CD8-positive, alpha-beta memory T cell (primary cell): ENCODE measurements around the gene HTR2A. TPM values are rescaled to one million over a fixed set of nuclear protein-coding genes. Genes with fewer than 3 reads are reported as not detected.
A peak's percentile ranks its signal among the peaks of the same experiment; 100 is the strongest.

Experiments used
- CTCF ChIA-PET: fragments of 350-600 bp; sonication (Branson Sonifier 250); formaldehyde crosslinking; loops from one replicate; lab custom pipeline; 2021; ENCODE audit warnings: antibody characterized with exemption; lab: Charles Lee
- POLR2A ChIA-PET: fragments of 350-600 bp; sonication (Branson Sonifier 250); formaldehyde crosslinking; loops from one replicate; lab custom pipeline; 2021; ENCODE audit warnings: antibody characterized with exemption; lab: Charles Lee
- DNase-seq, 5 donors: peaks; one replicate each; pipeline versions ENCODE4 v3.0.0 to v3.0.0-alpha.2; 2020 to 2022; ENCODE audit warnings: mixed read lengths in 1 of 5
- H3K27ac ChIP-seq: one replicate; pipeline ENCODE4 v1.7.0; 2013; ENCODE audit warnings: low read depth, mild to moderate bottlenecking, low read length, moderate library complexity
- H3K27me3 ChIP-seq: 2 replicates; pipeline ENCODE4 v1.7.0; 2013; ENCODE audit warnings: low read length, mild to moderate bottlenecking; ENCODE audit not compliant: insufficient read depth, poor library complexity, severe bottlenecking
- H3K36me3 ChIP-seq: 2 replicates; pipeline ENCODE4 v1.7.0; 2013; ENCODE audit warnings: mild to moderate bottlenecking, low read length, moderate library complexity; ENCODE audit not compliant: insufficient read depth
- H3K4me1 ChIP-seq: 2 replicates; pipeline ENCODE4 v1.7.0; 2013; ENCODE audit warnings: mild to moderate bottlenecking, low read length, moderate library complexity; ENCODE audit not compliant: insufficient read depth
- H3K4me3 ChIP-seq: 2 replicates; pipeline ENCODE4 v1.7.0; 2013; ENCODE audit warnings: mild to moderate bottlenecking, low read length
- H3K9me3 ChIP-seq: 2 replicates; pipeline ENCODE4 v1.7.0; 2013; ENCODE audit warnings: mild to moderate bottlenecking, low read length
- H3K27ac Mint-ChIP-seq, 8 donors: one replicate each; pipeline ENCODE4 v1.8.0; 2020 to 2021; ENCODE audit warnings: mixed read lengths in 8 of 8, mild to moderate bottlenecking in 6 of 8, inconsistent platforms in 3 of 8, moderate library complexity in 3 of 8
- H3K27me3 Mint-ChIP-seq, 2 donors: one replicate each; pipeline ENCODE4 v1.8.0; 2020 to 2021; ENCODE audit warnings: mixed read lengths in 2 of 2, mild to moderate bottlenecking in 1 of 2, moderate library complexity in 1 of 2
- H3K36me3 Mint-ChIP-seq, 3 donors: one replicate each; pipeline ENCODE4 v1.8.0; 2020 to 2021; ENCODE audit warnings: mixed read lengths in 3 of 3, inconsistent platforms in 1 of 3, mild to moderate bottlenecking in 1 of 3
- H3K4me1 Mint-ChIP-seq, 3 donors: one replicate each; pipeline ENCODE4 v1.8.0; 2020 to 2021; ENCODE audit warnings: mixed read lengths in 3 of 3, inconsistent platforms in 1 of 3, mild to moderate bottlenecking in 1 of 3
- H3K4me3 Mint-ChIP-seq, 7 donors: one replicate each; pipeline ENCODE4 v1.8.0; 2020 to 2021; ENCODE audit warnings: mixed read lengths in 7 of 7, mild to moderate bottlenecking in 6 of 7, moderate library complexity in 4 of 7, inconsistent platforms in 2 of 7
- H3K9me3 Mint-ChIP-seq, 5 donors: one replicate each; pipeline ENCODE4 v1.8.0; 2020 to 2022; ENCODE audit warnings: mixed read lengths in 5 of 5, mild to moderate bottlenecking in 3 of 5, moderate library complexity in 2 of 5, inconsistent platforms in 1 of 5
- polyA plus RNA-seq: library from polyadenylated mRNA; unstranded; fragments of 300-500 nt; fragmentation: Illumina TruSeq; gene quantifications from one replicate; pipeline ENCODE4 v1.2.3, GENCODE V29; 2021
- total RNA-seq, 2 experiments: library from RNA; stranded (reverse); gene quantifications; one replicate each; pipeline ENCODE4 v1.2.3, GENCODE V29; 2021

The HTR2A gene
- total and polyA plus RNA-seq, 3 experiments from 2014 or later: not detected

- CTCF ChIA-PET: no interaction called here
- DNase-seq: no peak
These were observed 46.6 kb downstream of the HTR2A start for GRCh38 chr13:46850214-46850613.

GRCh38 chr13:46846726-46847125 lies 50.1 kb downstream of the HTR2A start:
- Mint-ChIP-seq H3K4me3 (no peak overlapping the region), H3K9me3 (no peaks in the 10 kb centered on the region), H3K36me3 (no peaks in the 10 kb centered on the region), H3K4me1 (no peaks in the 10 kb centered on the region), H3K27ac (no peak overlapping the region), H3K27me3 (peaks cover 8 to 42% of the 10 kb centered on the region in 2 donors)
- no peaks in the 10 kb centered on the region for H3K27me3 ChIP-seq
- no peak for DNase-seq
- no peaks in the 10 kb centered on the region for H3K4me1 ChIP-seq
- H3K36me3 ChIP-seq: no peaks in the 10 kb centered on the region
- no peak overlapping the region for H3K4me3 ChIP-seq
- POLR2A ChIA-PET: no interaction called here
- CTCF ChIA-PET: no interaction called here
- H3K27ac ChIP-seq: no peak overlapping the region
- no peaks in the 10 kb centered on the region for H3K9me3 ChIP-seq

More at GRCh38 chr13:46850214-46850613, 46.6 kb downstream of the HTR2A start:
- Mint-ChIP-seq H3K27me3 (peaks cover 4 to 47% of the 10 kb centered on the region in 2 donors), H3K36me3 (no peaks in the 10 kb centered on the region), H3K9me3 (no peaks in the 10 kb centered on the region), H3K4me1 (no peaks in the 10 kb centered on the region), H3K27ac (no peak overlapping the region), H3K4me3 (no peak overlapping the region)
- Histone ChIP-seq H3K36me3 (no peaks in the 10 kb centered on the region), H3K27ac (no peak overlapping the region), H3K27me3 (no peaks in the 10 kb centered on the region), H3K4me1 (no peaks in the 10 kb centered on the region), H3K4me3 (no peak overlapping the region), H3K9me3 (no peaks in the 10 kb centered on the region)
- POLR2A ChIA-PET: no interaction called here

- Mint-ChIP-seq H3K4me3 (no peak overlapping the region), H3K4me1 (no peaks in the 10 kb centered on the region), H3K9me3 (no peaks in the 10 kb centered on the region), H3K27ac (no peak overlapping the region), H3K36me3 (no peaks in the 10 kb centered on the region), H3K27me3 (peaks cover 8 to 40% of the 10 kb centered on the region in 2 donors)
- Histone ChIP-seq H3K27me3 (no peaks in the 10 kb centered on the region), H3K9me3 (no peaks in the 10 kb centered on the region), H3K4me3 (no peak overlapping the region), H3K36me3 (no peaks in the 10 kb centered on the region), H3K27ac (no peak overlapping the region), H3K4me1 (no peaks in the 10 kb centered on the region)
- ChIA-PET CTCF (no interaction called here), POLR2A (no interaction called here)
- no peak for DNase-seq
These were observed 51.7 kb downstream of the HTR2A start for GRCh38 chr13:46845146-46845545.

GRCh38 chr13:46844431-46844830 lies 52.4 kb downstream of the HTR2A start:
- ChIA-PET CTCF (no interaction called here), POLR2A (no interaction called here)
- no peaks in the 10 kb centered on the region for H3K36me3 ChIP-seq
- Mint-ChIP-seq H3K27ac (no peak overlapping the region), H3K4me3 (no peak overlapping the region), H3K9me3 (no peaks in the 10 kb centered on the region), H3K27me3 (peaks cover 10 to 34% of the 10 kb centered on the region in 2 donors), H3K4me1 (no peaks in the 10 kb centered on the region), H3K36me3 (no peaks in the 10 kb centered on the region)
- H3K4me3 ChIP-seq: no peak overlapping the region
- no peak overlapping the region for H3K27ac ChIP-seq
- H3K27me3 ChIP-seq: no peaks in the 10 kb centered on the region
- H3K4me1 ChIP-seq: no peaks in the 10 kb centered on the region
- DNase-seq: no peak
- no peaks in the 10 kb centered on the region for H3K9me3 ChIP-seq

GRCh38 chr13:46839399-46839798 lies 57.5 kb downstream of the HTR2A start:
- Mint-ChIP-seq H3K36me3 (no peaks in the 10 kb centered on the region), H3K4me1 (no peaks in the 10 kb centered on the region), H3K27me3 (peaks cover 13 to 51% of the 10 kb centered on the region in 2 donors), H3K4me3 (no peak overlapping the region), H3K27ac (no peak overlapping the region), H3K9me3 (no peaks in the 10 kb centered on the region)
- Histone ChIP-seq H3K27ac (no peak overlapping the region), H3K27me3 (no peaks in the 10 kb centered on the region), H3K4me3 (no peak overlapping the region), H3K9me3 (no peaks in the 10 kb centered on the region), H3K36me3 (no peaks in the 10 kb centered on the region), H3K4me1 (no peaks in the 10 kb centered on the region)
- ChIA-PET CTCF (no interaction called here), POLR2A (no interaction called here)
- no peak for DNase-seq

GRCh38 chr13:46834657-46835056 lies 62.2 kb downstream of the HTR2A start:
- Mint-ChIP-seq H3K9me3 (no peaks in the 10 kb centered on the region), H3K27ac (no peak overlapping the region), H3K4me3 (no peak overlapping the region), H3K27me3 (peaks cover 3 to 29% of the 10 kb centered on the region in 2 donors), H3K4me1 (no peaks in the 10 kb centered on the region), H3K36me3 (no peaks in the 10 kb centered on the region)
- Histone ChIP-seq H3K27ac (no peak overlapping the region), H3K27me3 (no peaks in the 10 kb centered on the region), H3K4me1 (no peaks in the 10 kb centered on the region), H3K4me3 (no peak overlapping the region), H3K36me3 (no peaks in the 10 kb centered on the region), H3K9me3 (no peaks in the 10 kb centered on the region)
- ChIA-PET POLR2A (no interaction called here), CTCF (no interaction called here)
- DNase-seq: no peak

GRCh38 chr13:46831588-46832194 lies 65.2 kb downstream of the HTR2A start:
- no peak overlapping the region for H3K27ac Mint-ChIP-seq
- no peaks in the 10 kb centered on the region for H3K4me1 Mint-ChIP-seq
- Histone ChIP-seq H3K9me3 (no peaks in the 10 kb centered on the region), H3K4me1 (no peaks in the 10 kb centered on the region), H3K4me3 (no peak overlapping the region), H3K36me3 (no peaks in the 10 kb centered on the region), H3K27me3 (no peaks in the 10 kb centered on the region), H3K27ac (no peak overlapping the region)
- ChIA-PET CTCF (interaction anchor here (0.8 kb wide), 1 partner anchor 945 kb away, joined by 4 read pairs; no protein-coding TSS in a partner anchor), POLR2A (no interaction called here)
- H3K4me3 Mint-ChIP-seq: no peak overlapping the region
- H3K27me3 Mint-ChIP-seq: peaks cover 3 to 22% of the 10 kb centered on the region in 2 donors
- no peaks in the 10 kb centered on the region for H3K36me3 Mint-ChIP-seq
- DNase-seq: peak in 2 of 5 donors; percentile 3 to 7
- no peaks in the 10 kb centered on the region for H3K9me3 Mint-ChIP-seq

- Histone ChIP-seq H3K4me3 (no peak overlapping the region), H3K27me3 (no peaks in the 10 kb centered on the region), H3K27ac (no peak overlapping the region), H3K4me1 (no peaks in the 10 kb centered on the region), H3K36me3 (no peaks in the 10 kb centered on the region), H3K9me3 (no peaks in the 10 kb centered on the region)
- H3K9me3 Mint-ChIP-seq: no peaks in the 10 kb centered on the region
- no peak overlapping the region for H3K27ac Mint-ChIP-seq
- DNase-seq: no peak
- H3K4me3 Mint-ChIP-seq: no peak overlapping the region
- POLR2A ChIA-PET: interaction anchor here (0.5 kb wide), 1 partner anchor 27 kb away, joined by 4 read pairs; no protein-coding TSS in a partner anchor
- no peaks in the 10 kb centered on the region for H3K36me3 Mint-ChIP-seq
- H3K4me1 Mint-ChIP-seq: no peaks in the 10 kb centered on the region
- H3K27me3 Mint-ChIP-seq: peaks cover 3 to 23% of the 10 kb centered on the region in 2 donors
- CTCF ChIA-PET: no interaction called here
These were observed 66.3 kb downstream of the HTR2A start for GRCh38 chr13:46830405-46831005.
